HS-27A (cell line): ENCODE data around the gene PDE6D.

Experiments
- DNase-seq: peaks from one replicate; pipeline ENCODE4 v3.0.0-alpha.2; 2012; ENCODE audit warnings: low read depth, missing footprints

The PDE6D gene

DNA sequence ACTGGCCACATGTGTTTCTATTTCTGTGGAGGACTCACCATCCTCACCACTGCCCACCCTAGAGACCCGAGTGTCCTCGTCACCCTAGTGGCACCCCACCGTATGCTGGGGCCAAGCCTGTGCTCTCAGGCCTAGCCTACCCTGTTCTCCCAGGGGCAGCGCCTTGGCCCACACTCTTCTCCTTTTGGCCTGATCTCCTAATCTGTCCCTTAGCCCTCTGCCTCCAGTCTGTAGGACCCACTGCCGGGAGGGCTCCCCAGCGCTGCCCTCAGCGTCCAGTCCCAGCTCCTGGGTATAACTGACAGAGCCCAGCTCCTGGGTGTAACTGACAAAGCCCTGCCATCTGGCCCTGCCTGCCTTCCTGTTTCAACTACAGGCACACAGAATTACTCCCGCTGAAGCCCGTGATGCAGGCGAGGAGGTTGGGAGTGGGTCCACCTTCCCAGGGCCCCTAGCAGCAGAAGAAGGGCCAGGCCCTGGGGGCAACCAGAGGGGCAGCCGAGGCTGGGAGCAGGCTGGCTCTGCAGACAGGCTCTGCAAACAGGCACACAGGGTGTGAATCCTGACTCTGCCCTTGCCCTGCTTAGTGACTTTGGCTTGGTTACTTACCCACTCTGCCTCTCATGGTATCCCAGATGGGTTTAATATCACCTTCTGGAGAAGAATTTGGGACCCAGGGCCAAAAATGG, 98.3 kb downstream of the PDE6D start:
- DNase-seq, result no peak
